H7 (cell line): ENCODE results near the gene VAMP1. TPM values are rescaled to one million over a fixed set of nuclear protein-coding genes. Genes with fewer than 3 reads are reported as not detected.
"Not testable (repeated sequence)": the region's sequence is repeated elsewhere in the genome, so short reads cannot be mapped to it uniquely, and the experiment has no call there.

Source experiments
- DNase-seq: peaks from one replicate; pipeline ENCODE4 v3.0.0; 2012
- H3K27me3 ChIP-seq: 2 replicates; pipeline ENCODE4 v1.6.0; 2011; ENCODE audit warnings: mild to moderate bottlenecking, low read length; ENCODE audit not compliant: control insufficient read depth, insufficient read depth
- H3K36me3 ChIP-seq: replicated peaks from 2 replicates; pipeline ENCODE4 v1.5.1; 2011; ENCODE audit warnings: low read length; ENCODE audit not compliant: control insufficient read depth, insufficient read depth
- H3K4me3 ChIP-seq: 2 replicates; pipeline ENCODE4 v1.5.1; 2011; ENCODE audit warnings: low read depth, mild to moderate bottlenecking, control low read depth, low read length, moderate library complexity; ENCODE audit not compliant: insufficient read depth
- total RNA-seq: library from RNA; depleted of rRNA; stranded (reverse); fragments of >200 nt; shearing (Covaris generic); gene quantifications from 2 replicates; pipeline ENCODE4 v1.2.3, GENCODE V29; 2014

The VAMP1 gene
- total RNA-seq, 1 experiment from 2014 or later = 23.9 TPM

GRCh38 chr12:6478416-6478815, 7.9 kb upstream of the VAMP1 start:
- no peak for DNase-seq
- no peaks in the 10 kb centered on the region for H3K27me3 ChIP-seq
- no peak overlapping the region for H3K4me3 ChIP-seq
- no peaks in the 10 kb centered on the region for H3K36me3 ChIP-seq

- not testable (repeated sequence) for H3K27me3 ChIP-seq, H3K4me3 ChIP-seq, H3K36me3 ChIP-seq, DNase-seq
Observed at GRCh38 chr12:6477601-6478377, 7.3 kb upstream of the VAMP1 start.

GRCh38 chr12:6476489-6476888, 6.0 kb upstream of the VAMP1 start:
- Histone ChIP-seq H3K36me3 (no peaks in the 10 kb centered on the region), H3K4me3 (no peak overlapping the region), H3K27me3 (no peaks in the 10 kb centered on the region)
- DNase-seq = no peak

GRCh38 chr12:6475233-6475975, 4.9 kb upstream of the VAMP1 start:
- not testable (repeated sequence) for DNase-seq

GRCh38 chr12:6472491-6472890, 2.0 kb upstream of the VAMP1 start:
- H3K4me3 ChIP-seq = no peak overlapping the region
- H3K36me3 ChIP-seq = no peaks in the 10 kb centered on the region; the same call in 1 of the 2 replicates
- DNase-seq = no peak
- H3K27me3 ChIP-seq = no peaks in the 10 kb centered on the region

More at GRCh38 chr12:6475233-6475975, 4.9 kb upstream of the VAMP1 start:
- H3K4me3 ChIP-seq, H3K36me3 ChIP-seq, H3K27me3 ChIP-seq: not testable (repeated sequence)

GRCh38 chr12:6471989-6472360, 1.5 kb upstream of the VAMP1 start:
- Histone ChIP-seq H3K27me3 (no peaks in the 10 kb centered on the region), H3K4me3 (no peak overlapping the region)
- no peak for DNase-seq

GRCh38 chr12:6469609-6470374, 685 bp downstream of the VAMP1 start:
- Histone ChIP-seq H3K4me3 (peak overlapping the region; percentile 80), H3K36me3 (peaks cover 5% of the 10 kb centered on the region)
- peak; percentile 81 for DNase-seq

More at GRCh38 chr12:6471989-6472360, 1.5 kb upstream of the VAMP1 start:
- H3K36me3 ChIP-seq = no peaks in the 10 kb centered on the region; the same call in 1 of the 2 replicates

GRCh38 chr12:6469092-6469491, 1.4 kb downstream of the VAMP1 start:
- Histone ChIP-seq H3K27me3 (no peaks in the 10 kb centered on the region), H3K4me3 (no peak overlapping the region), H3K36me3 (peaks cover 5% of the 10 kb centered on the region)
- DNase-seq = no peak

More at GRCh38 chr12:6469609-6470374, 685 bp downstream of the VAMP1 start:
- no peaks in the 10 kb centered on the region for H3K27me3 ChIP-seq

- Histone ChIP-seq H3K36me3 (peaks cover 7% of the 10 kb centered on the region), H3K4me3 (no peak overlapping the region), H3K27me3 (no peaks in the 10 kb centered on the region)
- DNase-seq = no peak
Observed at GRCh38 chr12:6468283-6468575, 2.2 kb downstream of the VAMP1 start.

GRCh38 chr12:6467571-6468282, 2.8 kb downstream of the VAMP1 start:
- DNase-seq, H3K36me3 ChIP-seq, H3K4me3 ChIP-seq, H3K27me3 ChIP-seq: not testable (repeated sequence)

GRCh38 chr12:6466751-6467150, 3.7 kb downstream of the VAMP1 start:
- H3K27me3 ChIP-seq, DNase-seq, H3K4me3 ChIP-seq: not testable (repeated sequence)
- H3K36me3 ChIP-seq = peaks cover 12% of the 10 kb centered on the region

- H3K36me3 ChIP-seq = peaks cover 15% of the 10 kb centered on the region
Observed at GRCh38 chr12:6466184-6466573, 4.3 kb downstream of the VAMP1 start.

GRCh38 chr12:6465467-6466183, 4.9 kb downstream of the VAMP1 start:
- H3K36me3 ChIP-seq = peaks cover 16% of the 10 kb centered on the region
- H3K27me3 ChIP-seq = no peaks in the 10 kb centered on the region
- DNase-seq = peak; percentile 85
- no peak overlapping the region for H3K4me3 ChIP-seq

More at GRCh38 chr12:6466184-6466573, 4.3 kb downstream of the VAMP1 start:
- no peaks in the 10 kb centered on the region for H3K27me3 ChIP-seq
- no peak overlapping the region for H3K4me3 ChIP-seq
- DNase-seq = no peak

GRCh38 chr12:6464531-6464930, 5.9 kb downstream of the VAMP1 start:
- Histone ChIP-seq H3K27me3 (no peaks in the 10 kb centered on the region), H3K36me3 (peaks cover 17% of the 10 kb centered on the region), H3K4me3 (no peak overlapping the region)
- no peak for DNase-seq
